Adrenal gland (tissue), 5 donors: ENCODE data around the gene LYPD5.

ENCODE experiments used
- POLR2A ChIP-seq, 2 donors: fragments of 450-650 bp; IDR thresholded peaks; one replicate each; pipeline ENCODE4 v1.6.1; 2017; ENCODE audit warnings: antibody characterized with exemption in 2 of 2, mild to moderate bottlenecking in 2 of 2, moderate library complexity in 1 of 2
- TF ChIP-seq, protein P1 (sequence below), 6 experiments: fragments of 450-650 bp in 4 of 6; fragments of 200-600 bp in 2 of 6; sonication (generic) in 1 of 6; IDR thresholded peaks; 1 replicate in 5 of 6; 2 replicates in 1 of 6; pipeline versions ENCODE4 v1.5.1 to v1.8.0; 2016 to 2021; ENCODE audit warnings: antibody characterized with exemption in 6 of 6, mild to moderate bottlenecking in 2 of 6, moderate library complexity in 1 of 6
- donor health status: DM: no; HTN: no; CAD: no.

DNA sequence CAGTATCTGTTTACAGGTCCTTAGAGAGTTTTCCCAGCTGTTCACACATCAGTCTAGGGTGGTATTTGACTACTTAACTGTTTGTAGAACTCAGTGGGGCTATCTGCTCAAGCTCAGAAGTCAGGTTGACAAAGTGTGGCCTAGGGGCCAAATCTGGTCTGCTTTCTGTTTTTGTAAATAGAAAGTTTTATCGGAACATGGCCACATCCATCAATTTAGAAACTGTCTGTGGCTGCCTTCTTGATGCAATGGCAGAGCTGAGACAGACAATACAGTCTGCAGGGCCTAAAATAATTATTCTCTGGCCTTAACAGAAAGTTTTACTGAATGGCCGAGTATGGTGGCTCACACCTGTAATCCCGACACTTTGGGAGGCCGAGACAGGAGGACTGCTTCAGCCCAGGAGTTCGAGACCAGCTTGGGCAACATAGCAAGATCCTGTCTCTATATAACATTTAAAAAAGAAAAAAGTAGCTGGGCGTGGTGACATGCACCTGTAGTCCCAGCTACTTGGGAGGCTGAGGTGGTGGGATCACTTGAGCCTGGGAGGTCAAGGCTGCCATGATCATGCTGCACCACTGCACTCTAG, 49.9 kb downstream of the LYPD5 start:
- TF ChIP-seq, protein P1, sequence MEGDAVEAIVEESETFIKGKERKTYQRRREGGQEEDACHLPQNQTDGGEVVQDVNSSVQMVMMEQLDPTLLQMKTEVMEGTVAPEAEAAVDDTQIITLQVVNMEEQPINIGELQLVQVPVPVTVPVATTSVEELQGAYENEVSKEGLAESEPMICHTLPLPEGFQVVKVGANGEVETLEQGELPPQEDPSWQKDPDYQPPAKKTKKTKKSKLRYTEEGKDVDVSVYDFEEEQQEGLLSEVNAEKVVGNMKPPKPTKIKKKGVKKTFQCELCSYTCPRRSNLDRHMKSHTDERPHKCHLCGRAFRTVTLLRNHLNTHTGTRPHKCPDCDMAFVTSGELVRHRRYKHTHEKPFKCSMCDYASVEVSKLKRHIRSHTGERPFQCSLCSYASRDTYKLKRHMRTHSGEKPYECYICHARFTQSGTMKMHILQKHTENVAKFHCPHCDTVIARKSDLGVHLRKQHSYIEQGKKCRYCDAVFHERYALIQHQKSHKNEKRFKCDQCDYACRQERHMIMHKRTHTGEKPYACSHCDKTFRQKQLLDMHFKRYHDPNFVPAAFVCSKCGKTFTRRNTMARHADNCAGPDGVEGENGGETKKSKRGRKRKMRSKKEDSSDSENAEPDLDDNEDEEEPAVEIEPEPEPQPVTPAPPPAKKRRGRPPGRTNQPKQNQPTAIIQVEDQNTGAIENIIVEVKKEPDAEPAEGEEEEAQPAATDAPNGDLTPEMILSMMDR (IDR thresholded peaks at IDR 0.05) = no peak
- no peak for TF ChIP-seq POLR2A (IDR thresholded peaks at IDR 0.05)
